Thoracic aorta (tissue), 2 donors: Measurements from ENCODE around the gene LINC00305. TPM values are rescaled to one million over a fixed set of nuclear protein-coding genes. Genes with fewer than 3 reads are reported as not detected.

Experiments
- ATAC-seq: fragments of 150-250 bp; one replicate; pipeline ENCODE4 v1.8.0; 2017; ENCODE audit warnings: low read depth; ENCODE audit not compliant: insufficient number of reproducible peaks, low FRiP score
- DNase-seq: peaks from one replicate; pipeline ENCODE4 v3.0.0-alpha.2; 2020; ENCODE audit warnings: low spot score
- H3K27ac ChIP-seq, 2 donors: fragments of 200-600 bp; sonication (generic); 1 replicate in 1 of 2; 2 replicates in 1 of 2; pipeline ENCODE4 v1.5.1; 2016; ENCODE audit warnings: mild to moderate bottlenecking in 2 of 2, moderate library complexity in 2 of 2
- H3K27me3 ChIP-seq: fragments of 200-600 bp; sonication (generic); replicated peaks from 2 replicates; pipeline ENCODE4 v1.6.0; 2016; ENCODE audit warnings: mild to moderate bottlenecking; ENCODE audit not compliant: insufficient read depth
- H3K36me3 ChIP-seq: fragments of 200-600 bp; sonication (generic); one replicate; pipeline ENCODE4 v1.5.1; 2016
- H3K4me1 ChIP-seq, 2 donors: fragments of 200-600 bp; sonication (generic); 1 replicate in 1 of 2; 2 replicates in 1 of 2; pipeline versions ENCODE4 v1.5.1 to v1.6.0; 2016; ENCODE audit warnings: low read depth in 2 of 2, mild to moderate bottlenecking in 1 of 2; ENCODE audit not compliant: control insufficient read depth in 1 of 2
- H3K4me3 ChIP-seq: fragments of 200-600 bp; sonication (generic); 2 replicates; pipeline ENCODE4 v1.5.1; 2016; ENCODE audit warnings: mild to moderate bottlenecking
- H3K9me3 ChIP-seq: fragments of 200-600 bp; sonication (generic); 2 replicates; pipeline ENCODE4 v1.5.1; 2016
- CTCF ChIP-seq: fragments of 200-600 bp; sonication (generic); IDR thresholded peaks from one replicate; pipeline ENCODE4 v1.5.1; 2019; ENCODE audit warnings: antibody characterized with exemption
- total RNA-seq, 2 donors: library from RNA; depleted of rRNA; stranded (reverse); fragments of >200 nt; gene quantifications; one replicate each; pipeline versions ENCODE4 v1.1.0 to v1.2.3, GENCODE V29; 2016

Gene LINC00305
- total RNA-seq, 2 donors from 2014 or later: not detected

GRCh38 chr18:64167408-64167925 is 18.6 kb upstream of the LINC00305 start:
- Histone ChIP-seq H3K36me3 (no peaks in the 10 kb centered on the region), H3K4me1 (no peaks in the 10 kb centered on the region), H3K27ac (no peak overlapping the region), H3K4me3 (no peak overlapping the region), H3K9me3 (no peaks in the 10 kb centered on the region), H3K27me3 (no peaks in the 10 kb centered on the region)
- no peak for ATAC-seq
- TF ChIP-seq CTCF: no peak
- no peak for DNase-seq

GRCh38 chr18:64165906-64166305 is 17.0 kb upstream of the LINC00305 start:
- Histone ChIP-seq H3K4me1 (no peaks in the 10 kb centered on the region), H3K4me3 (no peak overlapping the region), H3K36me3 (no peaks in the 10 kb centered on the region), H3K9me3 (no peaks in the 10 kb centered on the region), H3K27me3 (no peaks in the 10 kb centered on the region), H3K27ac (no peak overlapping the region)
- DNase-seq (no peak), ATAC-seq (no peak)
- no peak for TF ChIP-seq CTCF

- no peak overlapping the region for H3K4me3 ChIP-seq
- no peaks in the 10 kb centered on the region for H3K4me1 ChIP-seq
- DNase-seq: no peak
- ATAC-seq: no peak
- H3K27ac ChIP-seq: no peak overlapping the region
- H3K9me3 ChIP-seq: no peaks in the 10 kb centered on the region
- TF ChIP-seq CTCF: no peak
- no peaks in the 10 kb centered on the region for H3K27me3 ChIP-seq
- H3K36me3 ChIP-seq: no peaks in the 10 kb centered on the region
Observed at GRCh38 chr18:64164883-64165282, 16.0 kb upstream of the LINC00305 start.

GRCh38 chr18:64149916-64150438 is 1.1 kb upstream of the LINC00305 start:
- H3K4me3 ChIP-seq: no peak overlapping the region
- H3K27ac ChIP-seq: no peak overlapping the region
- TF ChIP-seq CTCF: no peak
- DNase-seq (no peak), ATAC-seq (no peak)
- H3K4me1 ChIP-seq: no peaks in the 10 kb centered on the region
- no peaks in the 10 kb centered on the region for H3K27me3 ChIP-seq
- no peaks in the 10 kb centered on the region for H3K9me3 ChIP-seq
- H3K36me3 ChIP-seq: no peaks in the 10 kb centered on the region

GRCh38 chr18:64142904-64143303 is 6.0 kb downstream of the LINC00305 start:
- H3K4me3 ChIP-seq: no peak overlapping the region
- H3K27ac ChIP-seq: no peak overlapping the region
- no peak for TF ChIP-seq CTCF
- H3K36me3 ChIP-seq: no peaks in the 10 kb centered on the region
- no peak for DNase-seq
- no peak for ATAC-seq
- no peaks in the 10 kb centered on the region for H3K9me3 ChIP-seq
- no peaks in the 10 kb centered on the region for H3K4me1 ChIP-seq
- H3K27me3 ChIP-seq: no peaks in the 10 kb centered on the region
